22Rv1 (cell line): Measurements from ENCODE around the gene LRIG3.

ENCODE experiments used
- ZFX ChIP-seq: fragments of 450-650 bp; IDR thresholded peaks from 2 replicates; pipeline ENCODE4 v1.6.1; 2017; ENCODE audit warnings: antibody characterized with exemption, borderline replicate concordance
- TF ChIP-seq, protein P1 (sequence below): fragments of 450-650 bp; IDR thresholded peaks from 2 replicates; pipeline ENCODE4 v1.5.1; 2017; ENCODE audit warnings: mild to moderate bottlenecking

DNA sequence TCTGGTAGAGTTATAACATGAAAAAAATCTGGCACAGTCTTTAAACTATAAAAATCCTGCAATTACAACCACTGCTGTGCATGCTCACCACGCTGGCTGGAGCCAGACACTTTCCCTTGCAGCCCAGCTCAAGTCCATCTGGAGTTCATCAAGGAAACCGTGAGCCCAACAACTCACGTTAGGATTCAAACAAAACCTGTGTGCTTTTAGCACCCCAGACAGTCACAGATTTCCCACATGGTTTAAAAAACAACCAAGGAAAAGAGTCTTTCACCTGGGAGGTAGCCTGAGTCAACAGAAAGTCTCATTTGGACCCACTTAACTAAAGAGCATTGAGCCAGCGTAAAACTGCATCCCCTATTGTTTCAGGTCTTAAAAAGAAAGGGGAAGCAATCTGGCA, 4.7 kb downstream of the LRIG3 start:
- TF ChIP-seq, protein P1, sequence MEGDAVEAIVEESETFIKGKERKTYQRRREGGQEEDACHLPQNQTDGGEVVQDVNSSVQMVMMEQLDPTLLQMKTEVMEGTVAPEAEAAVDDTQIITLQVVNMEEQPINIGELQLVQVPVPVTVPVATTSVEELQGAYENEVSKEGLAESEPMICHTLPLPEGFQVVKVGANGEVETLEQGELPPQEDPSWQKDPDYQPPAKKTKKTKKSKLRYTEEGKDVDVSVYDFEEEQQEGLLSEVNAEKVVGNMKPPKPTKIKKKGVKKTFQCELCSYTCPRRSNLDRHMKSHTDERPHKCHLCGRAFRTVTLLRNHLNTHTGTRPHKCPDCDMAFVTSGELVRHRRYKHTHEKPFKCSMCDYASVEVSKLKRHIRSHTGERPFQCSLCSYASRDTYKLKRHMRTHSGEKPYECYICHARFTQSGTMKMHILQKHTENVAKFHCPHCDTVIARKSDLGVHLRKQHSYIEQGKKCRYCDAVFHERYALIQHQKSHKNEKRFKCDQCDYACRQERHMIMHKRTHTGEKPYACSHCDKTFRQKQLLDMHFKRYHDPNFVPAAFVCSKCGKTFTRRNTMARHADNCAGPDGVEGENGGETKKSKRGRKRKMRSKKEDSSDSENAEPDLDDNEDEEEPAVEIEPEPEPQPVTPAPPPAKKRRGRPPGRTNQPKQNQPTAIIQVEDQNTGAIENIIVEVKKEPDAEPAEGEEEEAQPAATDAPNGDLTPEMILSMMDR = no peak
- no peak for TF ChIP-seq ZFX
